Measurements from ENCODE around the gene LRRC75A.
A peak's percentile ranks its signal among the peaks of the same experiment; 100 is the strongest.

The LRRC75A gene

GRCh38 chr17:16438557-16439302, 53.3 kb downstream of the LRRC75A start:
- no peaks in the 10 kb centered on the region for H3K9me3 ChIP-seq (ENCODE audit: low read length)
- peak overlapping the region; percentile 89 for H3K4me3 ChIP-seq (ENCODE audit: low read length)
- H2AFZ ChIP-seq (ENCODE audit: low read depth, low read length) = peak overlapping the region; percentile 30
- H3K4me1 ChIP-seq (ENCODE audit: insufficient read depth, low read length) = peaks cover 24% of the 10 kb centered on the region
- peaks cover 6% of the 10 kb centered on the region for H3K27me3 ChIP-seq (ENCODE audit: insufficient read depth, low read length)
- peaks cover 37% of the 10 kb centered on the region for H3K36me3 ChIP-seq (ENCODE audit: insufficient read depth, low read length)

GRCh38 chr17:16438173-16438556, 53.8 kb downstream of the LRRC75A start:
- Histone ChIP-seq H3K36me3 (ENCODE audit: insufficient read depth, low read length) (peaks cover 31% of the 10 kb centered on the region), H2AFZ (ENCODE audit: low read depth, low read length) (peak overlapping the region; percentile 30), H3K9me3 (ENCODE audit: low read length) (no peaks in the 10 kb centered on the region), H3K27me3 (ENCODE audit: insufficient read depth, low read length) (peaks cover 6% of the 10 kb centered on the region), H3K4me1 (ENCODE audit: insufficient read depth, low read length) (peaks cover 24% of the 10 kb centered on the region), H3K4me3 (ENCODE audit: low read length) (peak overlapping the region; percentile 57)

- peaks cover 21% of the 10 kb centered on the region for H3K36me3 ChIP-seq (ENCODE audit: insufficient read depth, low read length)
- peaks cover 6% of the 10 kb centered on the region for H3K27me3 ChIP-seq (ENCODE audit: insufficient read depth, low read length)
- peaks cover 23% of the 10 kb centered on the region for H3K4me1 ChIP-seq (ENCODE audit: insufficient read depth, low read length)
- no peak overlapping the region for H2AFZ ChIP-seq (ENCODE audit: low read depth, low read length)
- no peak overlapping the region for H3K4me3 ChIP-seq (ENCODE audit: low read length)
- H3K9me3 ChIP-seq (ENCODE audit: low read length) = no peaks in the 10 kb centered on the region
Observed at GRCh38 chr17:16437083-16437482, 54.9 kb downstream of the LRRC75A start.

- Histone ChIP-seq H3K36me3 (ENCODE audit: insufficient read depth, low read length) (peaks cover 12% of the 10 kb centered on the region), H2AFZ (ENCODE audit: low read depth, low read length) (no peak overlapping the region), H3K4me1 (ENCODE audit: insufficient read depth, low read length) (peaks cover 21% of the 10 kb centered on the region), H3K27me3 (ENCODE audit: insufficient read depth, low read length) (peaks cover 6% of the 10 kb centered on the region), H3K9me3 (ENCODE audit: low read length) (no peaks in the 10 kb centered on the region), H3K4me3 (ENCODE audit: low read length) (no peak overlapping the region)
Observed at GRCh38 chr17:16435925-16436886, 55.8 kb downstream of the LRRC75A start.

- no peak overlapping the region for H2AFZ ChIP-seq (ENCODE audit: low read depth, low read length)
- H3K27me3 ChIP-seq (ENCODE audit: insufficient read depth, low read length) = peaks cover 6% of the 10 kb centered on the region
- H3K36me3 ChIP-seq (ENCODE audit: insufficient read depth, low read length) = no peaks in the 10 kb centered on the region
- H3K4me3 ChIP-seq (ENCODE audit: low read length) = no peak overlapping the region
- H3K4me1 ChIP-seq (ENCODE audit: insufficient read depth, low read length) = peaks cover 8% of the 10 kb centered on the region
- H3K9me3 ChIP-seq (ENCODE audit: low read length) = no peaks in the 10 kb centered on the region
Observed at GRCh38 chr17:16434662-16435061, 57.3 kb downstream of the LRRC75A start.

- Histone ChIP-seq H3K4me1 (ENCODE audit: insufficient read depth, low read length) (peaks cover 5% of the 10 kb centered on the region), H3K4me3 (ENCODE audit: low read length) (no peak overlapping the region)
Observed at GRCh38 chr17:16433514-16433913, 58.5 kb downstream of the LRRC75A start.

GRCh38 chr17:16432017-16432416, 60.0 kb downstream of the LRRC75A start:
- Histone ChIP-seq H3K4me1 (ENCODE audit: insufficient read depth, low read length) (no peaks in the 10 kb centered on the region), H3K4me3 (ENCODE audit: low read length) (no peak overlapping the region), H2AFZ (ENCODE audit: low read depth, low read length) (no peak overlapping the region), H3K9me3 (ENCODE audit: low read length) (no peaks in the 10 kb centered on the region), H3K27me3 (ENCODE audit: insufficient read depth, low read length) (peaks cover 6% of the 10 kb centered on the region), H3K36me3 (ENCODE audit: insufficient read depth, low read length) (no peaks in the 10 kb centered on the region)

More at GRCh38 chr17:16433514-16433913, 58.5 kb downstream of the LRRC75A start:
- Histone ChIP-seq H3K36me3 (ENCODE audit: insufficient read depth, low read length) (no peaks in the 10 kb centered on the region), H3K9me3 (ENCODE audit: low read length) (no peaks in the 10 kb centered on the region), H3K27me3 (ENCODE audit: insufficient read depth, low read length) (peaks cover 6% of the 10 kb centered on the region), H2AFZ (ENCODE audit: low read depth, low read length) (no peak overlapping the region)

GRCh38 chr17:16430650-16431049, 61.3 kb downstream of the LRRC75A start:
- Histone ChIP-seq H3K36me3 (ENCODE audit: insufficient read depth, low read length) (no peaks in the 10 kb centered on the region), H3K9me3 (ENCODE audit: low read length) (no peaks in the 10 kb centered on the region), H3K4me1 (ENCODE audit: insufficient read depth, low read length) (no peaks in the 10 kb centered on the region), H2AFZ (ENCODE audit: low read depth, low read length) (no peak overlapping the region), H3K4me3 (ENCODE audit: low read length) (no peak overlapping the region), H3K27me3 (ENCODE audit: insufficient read depth, low read length) (peaks cover 5% of the 10 kb centered on the region)

GRCh38 chr17:16429083-16429482, 62.9 kb downstream of the LRRC75A start:
- Histone ChIP-seq H3K36me3 (ENCODE audit: insufficient read depth, low read length) (no peaks in the 10 kb centered on the region), H3K9me3 (ENCODE audit: low read length) (no peaks in the 10 kb centered on the region), H3K4me1 (ENCODE audit: insufficient read depth, low read length) (no peaks in the 10 kb centered on the region), H3K27me3 (ENCODE audit: insufficient read depth, low read length) (peaks cover 5% of the 10 kb centered on the region), H3K4me3 (ENCODE audit: low read length) (no peak overlapping the region), H2AFZ (ENCODE audit: low read depth, low read length) (no peak overlapping the region)

GRCh38 chr17:16428098-16428882, 63.7 kb downstream of the LRRC75A start:
- no peak overlapping the region for H2AFZ ChIP-seq (ENCODE audit: low read depth, low read length)
- no peaks in the 10 kb centered on the region for H3K36me3 ChIP-seq (ENCODE audit: insufficient read depth, low read length)
- no peak overlapping the region for H3K4me3 ChIP-seq (ENCODE audit: low read length)
- peaks cover 5% of the 10 kb centered on the region for H3K27me3 ChIP-seq (ENCODE audit: insufficient read depth, low read length)
- H3K4me1 ChIP-seq (ENCODE audit: insufficient read depth, low read length) = no peaks in the 10 kb centered on the region
- H3K9me3 ChIP-seq (ENCODE audit: low read length) = no peaks in the 10 kb centered on the region

- H3K9me3 ChIP-seq (ENCODE audit: low read length) = no peaks in the 10 kb centered on the region
- no peaks in the 10 kb centered on the region for H3K4me1 ChIP-seq (ENCODE audit: insufficient read depth, low read length)
- no peak overlapping the region for H3K4me3 ChIP-seq (ENCODE audit: low read length)
- H3K36me3 ChIP-seq (ENCODE audit: insufficient read depth, low read length) = no peaks in the 10 kb centered on the region
- H3K27me3 ChIP-seq (ENCODE audit: insufficient read depth, low read length) = peaks cover 5% of the 10 kb centered on the region
- no peak overlapping the region for H2AFZ ChIP-seq (ENCODE audit: low read depth, low read length)
Observed at GRCh38 chr17:16427020-16427419, 65.0 kb downstream of the LRRC75A start.

GRCh38 chr17:16425698-16426659, 66.0 kb downstream of the LRRC75A start:
- no peaks in the 10 kb centered on the region for H3K9me3 ChIP-seq (ENCODE audit: low read length)
- H3K4me1 ChIP-seq (ENCODE audit: insufficient read depth, low read length) = no peaks in the 10 kb centered on the region
- H3K36me3 ChIP-seq (ENCODE audit: insufficient read depth, low read length) = no peaks in the 10 kb centered on the region
- H3K27me3 ChIP-seq (ENCODE audit: insufficient read depth, low read length) = peaks cover 5% of the 10 kb centered on the region
- H3K4me3 ChIP-seq (ENCODE audit: low read length) = no peak overlapping the region
- no peak overlapping the region for H2AFZ ChIP-seq (ENCODE audit: low read depth, low read length)

Data from neuron (in vitro differentiated cells).